ENCODE results near the gene CCPG1.
"Not testable (repeated sequence)": the region's sequence is repeated elsewhere in the genome, so short reads cannot be mapped to it uniquely, and the experiment has no call there.

GRCh38 chr15:55446379-55447029 is 38.3 kb upstream of the CCPG1 start:
- TF ChIP-seq GLIS3 (CRISPR knock-in tag; IDR thresholded peaks at IDR 0.05); ZNF70 (CRISPR knock-in tag; IDR thresholded peaks at IDR 0.05); RARB (CRISPR knock-in tag; IDR thresholded peaks at IDR 0.05); CSRNP3 (CRISPR knock-in tag; IDR thresholded peaks at IDR 0.05); TCF4 (CRISPR knock-in tag; IDR thresholded peaks at IDR 0.05; ENCODE audit: borderline replicate concordance); PATZ1 (CRISPR knock-in tag; IDR thresholded peaks at IDR 0.05; ENCODE audit: borderline replicate concordance); SNAI2 (CRISPR knock-in tag; IDR thresholded peaks at IDR 0.05); ZNF565 (CRISPR knock-in tag; conservative IDR thresholded peaks at IDR 0.05; ENCODE audit: low read depth); ISL1 (CRISPR knock-in tag; IDR thresholded peaks at IDR 0.05); ZNF8 (CRISPR knock-in tag; IDR thresholded peaks at IDR 0.05); PPARA (CRISPR knock-in tag; IDR thresholded peaks at IDR 0.05; ENCODE audit: borderline replicate concordance); POU6F1 (CRISPR knock-in tag; IDR thresholded peaks at IDR 0.05; ENCODE audit: borderline replicate concordance, low read depth); CREB5 (CRISPR knock-in tag; IDR thresholded peaks at IDR 0.05; ENCODE audit: low read depth); ZFP3 (CRISPR knock-in tag; IDR thresholded peaks at IDR 0.05): not testable (repeated sequence)
